NT2/D1 (cell line): ENCODE results near the gene FES.

ENCODE experiments used
- DNase-seq: peaks from one replicate; pipeline ENCODE4 v3.0.0-alpha.2; 2011; ENCODE audit warnings: low read depth, low spot score
- H3K27me3 ChIP-seq: 2 replicates; pipeline ENCODE4 v1.6.0; 2011; ENCODE audit warnings: mild to moderate bottlenecking; ENCODE audit not compliant: insufficient read length, insufficient read depth
- H3K36me3 ChIP-seq: 2 replicates; pipeline ENCODE4 v1.6.1; 2011; ENCODE audit warnings: mild to moderate bottlenecking, low read length, mixed read lengths; ENCODE audit not compliant: insufficient read depth, insufficient read length
- H3K4me1 ChIP-seq: 2 replicates; pipeline ENCODE4 v1.5.1; 2011; ENCODE audit not compliant: insufficient read depth, insufficient read length
- H3K4me3 ChIP-seq: 2 replicates; pipeline ENCODE4 v1.5.1; 2011; ENCODE audit warnings: low read depth; ENCODE audit not compliant: insufficient read length
- H3K9ac ChIP-seq: 2 replicates; pipeline ENCODE4 v1.6.0; 2011; ENCODE audit warnings: low read depth; ENCODE audit not compliant: insufficient read length
- H3K9me3 ChIP-seq: 2 replicates; pipeline ENCODE4 v1.5.1; 2011; ENCODE audit warnings: mild to moderate bottlenecking, low read length; ENCODE audit not compliant: insufficient read depth
- SUZ12 ChIP-seq: IDR thresholded peaks from 2 replicates; pipeline ENCODE4 v1.6.1; 2011; ENCODE audit not compliant: insufficient read length, insufficient read depth; ENCODE audit errors: extremely low read depth
- YY1 ChIP-seq: IDR thresholded peaks from 2 replicates; pipeline ENCODE4 v1.6.1; 2011; ENCODE audit not compliant: insufficient read length, insufficient read depth
- ZNF274 ChIP-seq: IDR thresholded peaks from 2 replicates; pipeline ENCODE4 v1.6.1; 2011; ENCODE audit warnings: mild to moderate bottlenecking, low read depth, low read length

Gene FES

DNA sequence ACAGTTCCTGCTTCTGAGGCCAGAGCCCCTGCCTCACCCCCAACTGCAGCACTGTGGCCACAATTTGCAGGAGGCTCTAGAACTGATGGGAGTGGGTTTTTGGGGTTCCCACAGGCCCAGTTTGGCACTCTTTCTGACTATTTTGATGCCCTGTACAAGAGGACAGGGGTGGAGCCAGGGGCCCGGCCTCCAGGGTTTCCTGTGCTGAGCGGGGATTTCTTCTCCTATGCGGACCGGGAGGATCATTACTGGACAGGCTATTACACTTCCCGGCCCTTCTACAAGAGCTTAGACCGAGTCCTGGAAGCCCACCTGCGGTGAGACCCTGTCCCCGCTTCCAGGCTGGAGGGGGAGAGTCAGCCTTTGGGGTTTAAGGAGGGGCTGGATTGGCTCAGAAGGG lies 25.7 kb downstream of the FES start:
- no peaks in the 10 kb centered on the region for H3K4me1 ChIP-seq
- no peaks in the 10 kb centered on the region for H3K9me3 ChIP-seq
- no peak overlapping the region for H3K4me3 ChIP-seq
- H3K27me3 ChIP-seq = no peaks in the 10 kb centered on the region
- TF ChIP-seq SUZ12 (no peak), YY1 (no peak), ZNF274 (no peak)
- H3K36me3 ChIP-seq = peaks cover 61% of the 10 kb centered on the region
- DNase-seq = no peak
- no peak overlapping the region for H3K9ac ChIP-seq

- DNase-seq = no peak
- no peaks in the 10 kb centered on the region for H3K27me3 ChIP-seq
- no peak overlapping the region for H3K9ac ChIP-seq
- peaks cover 3% of the 10 kb centered on the region for H3K4me1 ChIP-seq
- H3K4me3 ChIP-seq = no peak overlapping the region
- TF ChIP-seq SUZ12 = no peak
- no peak for TF ChIP-seq YY1
- TF ChIP-seq ZNF274 = no peak
- H3K36me3 ChIP-seq = peaks cover 57% of the 10 kb centered on the region
- H3K9me3 ChIP-seq = no peaks in the 10 kb centered on the region
These were observed 26.4 kb downstream of the FES start for GRCh38 chr15:90910441-90911301.

- no peak overlapping the region for H3K9ac ChIP-seq
- TF ChIP-seq ZNF274 (no peak), SUZ12 (no peak), YY1 (no peak)
- no peak overlapping the region for H3K4me3 ChIP-seq
- peaks cover 9% of the 10 kb centered on the region for H3K4me1 ChIP-seq
- no peak for DNase-seq
- peaks cover 51% of the 10 kb centered on the region for H3K36me3 ChIP-seq
- no peaks in the 10 kb centered on the region for H3K9me3 ChIP-seq
- H3K27me3 ChIP-seq = no peaks in the 10 kb centered on the region
These were observed 27.0 kb downstream of the FES start for GRCh38 chr15:90911302-90911623.

- no peak overlapping the region for H3K4me3 ChIP-seq
- H3K9ac ChIP-seq = no peak overlapping the region
- DNase-seq = no peak
- no peaks in the 10 kb centered on the region for H3K27me3 ChIP-seq
- no peak for TF ChIP-seq ZNF274
- TF ChIP-seq YY1 = no peak
- no peak for TF ChIP-seq SUZ12
- H3K36me3 ChIP-seq = peaks cover 49% of the 10 kb centered on the region
- no peaks in the 10 kb centered on the region for H3K9me3 ChIP-seq
- peaks cover 10% of the 10 kb centered on the region for H3K4me1 ChIP-seq
These were observed 27.8 kb downstream of the FES start for GRCh38 chr15:90911906-90912769.

GRCh38 chr15:90912770-90913075 lies 28.4 kb downstream of the FES start:
- DNase-seq = no peak
- Histone ChIP-seq H3K4me1 (peaks cover 10% of the 10 kb centered on the region), H3K9me3 (no peaks in the 10 kb centered on the region), H3K4me3 (no peak overlapping the region), H3K36me3 (peaks cover 47% of the 10 kb centered on the region), H3K27me3 (no peaks in the 10 kb centered on the region), H3K9ac (no peak overlapping the region)
- TF ChIP-seq SUZ12 (no peak), YY1 (no peak), ZNF274 (no peak)

DNA sequence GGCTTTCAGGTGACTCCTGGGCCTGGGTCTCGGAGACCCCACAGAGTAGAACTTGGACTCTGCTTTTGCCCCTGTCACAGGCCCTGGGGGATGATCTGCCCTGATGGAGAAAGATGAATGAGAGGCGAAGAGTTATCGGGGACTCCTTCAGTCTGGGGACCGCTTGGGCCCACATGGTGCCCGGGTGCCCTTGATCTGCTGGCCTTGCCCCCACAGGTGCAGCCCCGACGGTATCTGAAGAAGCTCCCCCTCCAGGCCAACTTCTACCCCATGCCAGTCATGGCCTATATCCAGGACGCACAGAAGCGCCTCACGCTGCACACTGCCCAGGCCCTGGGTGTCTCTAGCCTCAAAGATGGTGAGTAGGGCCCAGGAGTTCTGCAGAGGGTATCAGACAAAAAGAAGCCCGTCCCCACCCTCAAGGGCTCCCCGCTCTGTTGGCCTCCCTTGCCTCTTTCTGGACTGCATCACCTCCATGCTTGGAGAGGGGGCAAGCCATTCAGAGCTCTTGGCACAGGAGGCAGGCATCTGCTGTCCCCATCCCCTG lies 29.2 kb downstream of the FES start:
- TF ChIP-seq YY1 (no peak), SUZ12 (no peak), ZNF274 (no peak)
- Histone ChIP-seq H3K4me1 (peaks cover 10% of the 10 kb centered on the region), H3K4me3 (no peak overlapping the region), H3K27me3 (no peaks in the 10 kb centered on the region), H3K36me3 (peaks cover 53% of the 10 kb centered on the region), H3K9ac (no peak overlapping the region), H3K9me3 (no peaks in the 10 kb centered on the region)
- DNase-seq = no peak
